Measurements from ENCODE around the gene LY6G5C. TPM values are rescaled to one million over a fixed set of nuclear protein-coding genes. Genes with fewer than 3 reads are reported as not detected.

The LY6G5C gene
- total RNA-seq, 4 donors from 2014 or later: 1.0 to 4.4 (median 3.8) TPM; not detected in 1

GRCh38 chr6:31706599-31706998 lies 25.7 kb upstream of the LY6G5C start, which contains the start of gene LY6G6F:
Gene LY6G6F (plus strand): TSS chr6:31706866. CDS start chr6:31706907, 41 bp downstream.
- TF ChIP-seq CTCF (IDR thresholded peaks at IDR 0.05): no peak
- TF ChIP-seq POLR2A (IDR thresholded peaks at IDR 0.05): no peak
- intact Hi-C loops (cut with DNase I; ENCODE audit: low total_unique reads): no loop called here

GRCh38 chr6:31705931-31706330 lies 25.1 kb upstream of the LY6G5C start:
- intact Hi-C loops (cut with DNase I; ENCODE audit: low total_unique reads): no loop called here
- no peak overlapping the region for H3K27ac ChIP-seq
- DNase-seq: no peak
- no peak overlapping the region for H3K4me3 ChIP-seq
- H3K9me3 ChIP-seq: no peaks in the 10 kb centered on the region
- H3K36me3 ChIP-seq: no peaks in the 10 kb centered on the region
- no peaks in the 10 kb centered on the region for H3K27me3 ChIP-seq
- no peak for TF ChIP-seq CTCF (IDR thresholded peaks at IDR 0.05)
- TF ChIP-seq POLR2A (IDR thresholded peaks at IDR 0.05): no peak
- H3K4me1 ChIP-seq: peaks cover 7 to 9% of the 10 kb centered on the region in 2 donors

More at GRCh38 chr6:31706599-31706998, 25.7 kb upstream of the LY6G5C start, which contains the start of gene LY6G6F:
- Histone ChIP-seq H3K36me3 (no peaks in the 10 kb centered on the region), H3K27ac (no peak within 1 kb of the TSS), H3K4me3 (no peak within 1 kb of the TSS), H3K9me3 (no peaks in the 10 kb centered on the region), H3K27me3 (no peaks in the 10 kb centered on the region), H3K4me1 (peaks cover 5 to 6% of the 10 kb centered on the region in 2 donors)
- DNase-seq: no peak

- Histone ChIP-seq H3K36me3 (no peaks in the 10 kb centered on the region), H3K27me3 (no peaks in the 10 kb centered on the region), H3K4me1 (peaks cover 7 to 9% of the 10 kb centered on the region in 2 donors), H3K4me3 (peak within 1 kb of the TSS; percentile 79 to 82), H3K9me3 (no peaks in the 10 kb centered on the region), H3K27ac (peak within 1 kb of the TSS; percentile 96 to 98)
- TF ChIP-seq CTCF (IDR thresholded peaks at IDR 0.05): peak; percentile 6 to 24 (median 16)
- peak; percentile 98 to 99 for TF ChIP-seq POLR2A (IDR thresholded peaks at IDR 0.05)
- intact Hi-C loops (cut with DNase I; ENCODE audit: low total_unique reads): loop anchor here (5.0 kb wide), 1 partner anchor 936 kb away; no protein-coding TSS in a partner anchor
- DNase-seq: peak; percentile 99
These were observed 22.2 kb upstream of the LY6G5C start, which contains the start of gene ABHD16A for GRCh38 chr6:31702819-31703716. Gene ABHD16A (minus strand): TSS chr6:31703324. CDS start chr6:31703281, 43 bp downstream.

- H3K36me3 ChIP-seq: no peaks in the 10 kb centered on the region
- H3K9me3 ChIP-seq: no peaks in the 10 kb centered on the region
- peak overlapping the region; percentile 79 to 82 for H3K4me3 ChIP-seq
- TF ChIP-seq CTCF (IDR thresholded peaks at IDR 0.05) (no peak), POLR2A (IDR thresholded peaks at IDR 0.05) (no peak)
- peaks cover 7 to 9% of the 10 kb centered on the region in 2 donors for H3K4me1 ChIP-seq
- no peaks in the 10 kb centered on the region for H3K27me3 ChIP-seq
- no peak for DNase-seq
- peak overlapping the region; percentile 96 to 98 for H3K27ac ChIP-seq
- intact Hi-C loops (cut with DNase I; ENCODE audit: low total_unique reads): loop anchor here (5.0 kb wide), 1 partner anchor 935 kb away; no protein-coding TSS in a partner anchor
These were observed 21.5 kb upstream of the LY6G5C start for GRCh38 chr6:31702405-31702818.
